GM19395 (cell line): ENCODE results near the gene B3GAT1.

Experiments used
- ATAC-seq: cut with Tn5 transposase; IDR thresholded peaks from one replicate; pipeline ENCODE4 v1.9.1; 2021; ENCODE audit warnings: mild to moderate bottlenecking, moderate library complexity; ENCODE audit not compliant: unreplicated experiment

B3GAT1 gene

GRCh38 chr11:134441706-134442105 is 29.7 kb upstream of the B3GAT1 start:
- no peak for ATAC-seq

- ATAC-seq = no peak
Measured at GRCh38 chr11:134441281-134441680, 29.2 kb upstream of the B3GAT1 start.

- no peak for ATAC-seq
Measured at GRCh38 chr11:134440851-134441250, 28.8 kb upstream of the B3GAT1 start.

GRCh38 chr11:134438542-134439537 is 26.8 kb upstream of the B3GAT1 start:
- no peak for ATAC-seq

- no peak for ATAC-seq
Measured at GRCh38 chr11:134437821-134438220, 25.8 kb upstream of the B3GAT1 start.

GRCh38 chr11:134436781-134437180 is 24.7 kb upstream of the B3GAT1 start:
- no peak for ATAC-seq

GRCh38 chr11:134433806-134434205 is 21.8 kb upstream of the B3GAT1 start:
- no peak for ATAC-seq

- no peak for ATAC-seq
Measured at GRCh38 chr11:134433251-134433650, 21.2 kb upstream of the B3GAT1 start.

GRCh38 chr11:134432776-134433175 is 20.7 kb upstream of the B3GAT1 start:
- no peak for ATAC-seq

- no peak for ATAC-seq
Measured at GRCh38 chr11:134429106-134429505, 17.1 kb upstream of the B3GAT1 start.

- no peak for ATAC-seq
Measured at GRCh38 chr11:134425816-134426536, 13.9 kb upstream of the B3GAT1 start.

GRCh38 chr11:134425413-134425812 is 13.4 kb upstream of the B3GAT1 start:
- ATAC-seq = no peak

GRCh38 chr11:134423106-134423505 is 11.1 kb upstream of the B3GAT1 start:
- ATAC-seq = no peak

- no peak for ATAC-seq
Measured at GRCh38 chr11:134417871-134418840, 6.1 kb upstream of the B3GAT1 start.

- ATAC-seq = no peak
Measured at GRCh38 chr11:134416726-134417125, 4.7 kb upstream of the B3GAT1 start.

GRCh38 chr11:134414766-134415765 is 3.0 kb upstream of the B3GAT1 start:
- no peak for ATAC-seq

- ATAC-seq = no peak
Measured at GRCh38 chr11:134413826-134414731, 2.0 kb upstream of the B3GAT1 start.

GRCh38 chr11:134413043-134413825 is 1.2 kb upstream of the B3GAT1 start:
- no peak for ATAC-seq
